HG02678 (cell line): Measurements from ENCODE around the gene STIM1.
"Not testable (repeated sequence)": the region's sequence is repeated elsewhere in the genome, so short reads cannot be mapped to it uniquely, and the experiment has no call there.

ENCODE experiments used
- ATAC-seq: cut with Tn5 transposase; IDR thresholded peaks from one replicate; pipeline ENCODE4 v1.9.1; 2021; ENCODE audit warnings: mild to moderate bottlenecking, moderate library complexity; ENCODE audit not compliant: unreplicated experiment

STIM1 gene

DNA sequence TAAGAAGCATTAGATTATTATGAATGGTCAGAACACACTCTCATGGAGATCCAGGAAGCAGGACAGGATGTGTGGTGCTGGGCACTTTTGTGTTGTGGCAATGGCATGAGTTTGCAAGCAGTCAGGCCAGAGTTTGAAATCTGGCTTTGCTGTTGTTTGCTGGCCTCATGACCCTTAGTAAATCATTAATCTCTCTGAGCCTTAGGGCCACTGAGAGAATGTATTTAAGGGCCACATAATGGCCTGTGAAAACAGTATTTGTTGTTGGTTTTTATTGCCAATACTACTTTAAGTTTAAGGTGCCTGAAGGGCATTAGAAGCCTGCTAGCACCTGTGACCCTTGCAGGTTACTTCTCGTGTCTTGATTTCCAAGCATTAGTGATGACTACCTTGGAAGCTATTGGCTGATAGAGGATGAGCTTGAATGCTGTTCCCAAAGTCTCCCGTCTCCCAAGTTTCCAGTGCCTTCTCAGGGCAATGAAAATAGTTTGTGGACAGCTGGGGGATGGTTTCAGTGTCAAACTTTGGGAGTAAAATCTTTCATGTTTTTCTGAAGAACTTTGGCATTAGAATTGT lies 24.6 kb downstream of the STIM1 start:
- peak; percentile 40 for ATAC-seq

DNA sequence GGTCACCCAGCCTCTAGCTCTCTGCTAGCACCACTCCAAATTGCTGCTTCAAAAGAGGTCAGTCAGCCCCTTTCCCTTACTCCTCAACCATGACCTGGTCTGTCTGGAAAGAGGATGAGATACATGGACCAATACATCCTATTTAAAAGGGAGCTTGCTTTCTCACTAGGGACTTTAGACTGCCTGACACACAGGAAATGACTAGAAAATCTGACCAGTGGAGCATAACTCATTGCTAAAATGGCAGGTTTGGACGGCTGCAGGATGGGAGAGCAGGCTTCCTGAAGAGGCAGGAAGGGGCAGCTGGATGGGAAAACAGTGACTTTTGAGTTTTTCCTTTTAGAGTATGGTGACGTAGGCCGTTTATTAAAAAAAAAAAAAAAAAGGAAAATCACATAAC lies 25.3 kb downstream of the STIM1 start:
- ATAC-seq = no peak

DNA sequence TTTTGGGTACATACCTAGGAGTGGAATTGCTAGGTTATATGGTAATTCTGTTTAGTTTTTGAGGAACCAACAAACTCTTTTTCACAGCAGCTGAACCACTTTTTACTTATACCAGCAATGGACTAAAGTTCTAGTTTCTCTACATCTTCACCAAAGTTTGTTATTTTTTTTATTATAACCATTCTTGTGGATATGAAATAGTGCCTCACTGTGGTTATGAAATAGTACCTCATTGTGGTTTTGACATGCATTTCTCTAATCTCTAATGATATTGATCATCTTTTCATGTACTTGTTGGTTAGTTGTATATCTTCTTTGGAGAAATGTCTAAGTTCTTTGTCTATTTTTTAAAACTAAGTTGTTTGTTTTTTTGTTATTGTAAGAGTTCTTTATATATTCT lies 27.2 kb downstream of the STIM1 start:
- ATAC-seq = no peak

DNA sequence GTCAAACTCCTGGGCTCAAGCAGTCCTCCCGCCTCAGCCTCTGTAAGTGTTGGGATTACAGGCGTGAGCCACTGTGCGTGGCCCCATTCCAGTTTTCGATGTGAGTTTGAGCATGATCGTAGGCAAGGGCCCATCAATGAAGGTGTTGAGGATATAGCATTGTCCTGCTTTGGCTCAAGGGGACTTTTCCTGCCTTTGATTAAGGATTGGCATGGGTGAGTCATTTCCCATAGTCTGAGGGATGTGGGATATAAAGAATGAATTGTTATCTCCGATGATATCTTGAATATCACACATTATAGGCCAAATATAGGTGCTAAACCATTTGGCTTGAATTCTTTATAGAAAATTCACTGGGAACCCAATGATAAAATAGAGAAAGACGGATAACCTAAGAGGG lies 30.4 kb downstream of the STIM1 start:
- ATAC-seq = no peak

DNA sequence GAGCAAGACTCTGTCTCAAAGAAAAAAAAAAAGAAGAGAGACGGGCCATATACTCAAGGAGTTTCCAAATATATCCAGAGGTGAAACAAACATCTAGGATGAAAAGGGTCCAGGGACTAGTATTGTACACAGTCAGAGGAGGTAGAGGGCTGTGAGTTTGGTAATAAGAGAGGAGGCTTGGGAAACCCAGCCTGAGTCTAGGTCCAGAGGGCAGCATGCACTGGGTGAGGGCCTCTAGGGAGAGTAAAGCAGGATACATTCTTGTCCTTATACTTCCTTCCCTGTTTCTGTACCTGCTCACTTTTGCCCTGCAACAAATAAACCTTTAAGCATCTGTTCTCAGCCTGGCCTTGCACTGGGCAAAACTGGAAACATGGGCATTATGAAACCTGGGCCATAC lies 31.5 kb downstream of the STIM1 start:
- ATAC-seq = no peak

DNA sequence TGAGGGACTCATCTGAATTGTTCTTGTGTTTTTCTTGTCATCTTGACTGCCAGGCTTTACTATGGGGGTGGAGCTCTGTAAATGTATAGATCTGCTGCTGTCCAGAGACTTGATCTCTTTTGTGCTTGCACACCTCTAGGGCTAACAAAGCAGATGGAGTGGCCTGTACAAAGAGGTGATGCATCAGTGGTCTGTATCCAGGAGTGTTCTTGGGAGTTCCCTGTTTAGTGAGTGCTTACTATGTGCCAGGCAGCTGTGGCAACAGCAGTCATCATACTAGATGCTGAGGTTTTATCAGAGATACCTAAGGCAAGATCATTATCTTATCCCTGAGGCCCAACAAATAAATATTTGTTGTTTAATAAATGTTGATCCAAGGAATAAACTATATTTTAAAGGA lies 33.4 kb downstream of the STIM1 start:
- ATAC-seq = no peak

DNA sequence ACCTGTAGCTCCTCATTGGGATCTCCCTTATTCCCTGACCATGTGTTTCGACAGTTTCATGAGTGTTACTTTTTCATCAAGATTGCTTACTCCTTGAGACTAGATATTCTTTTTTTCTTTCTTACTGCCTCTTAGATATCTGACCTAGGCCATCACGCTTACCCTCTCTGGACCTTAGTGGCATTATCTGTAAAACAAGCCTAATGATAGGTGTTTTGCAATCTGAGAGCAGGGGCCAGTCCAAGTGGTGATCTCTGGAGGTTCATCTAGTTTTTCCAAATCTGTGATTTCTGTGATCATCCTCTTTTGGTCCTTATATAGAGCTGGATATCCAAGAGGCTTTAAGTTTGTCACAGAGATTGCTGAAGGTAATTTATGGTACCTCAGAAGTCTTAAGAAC lies 34.5 kb downstream of the STIM1 start:
- ATAC-seq = no peak

DNA sequence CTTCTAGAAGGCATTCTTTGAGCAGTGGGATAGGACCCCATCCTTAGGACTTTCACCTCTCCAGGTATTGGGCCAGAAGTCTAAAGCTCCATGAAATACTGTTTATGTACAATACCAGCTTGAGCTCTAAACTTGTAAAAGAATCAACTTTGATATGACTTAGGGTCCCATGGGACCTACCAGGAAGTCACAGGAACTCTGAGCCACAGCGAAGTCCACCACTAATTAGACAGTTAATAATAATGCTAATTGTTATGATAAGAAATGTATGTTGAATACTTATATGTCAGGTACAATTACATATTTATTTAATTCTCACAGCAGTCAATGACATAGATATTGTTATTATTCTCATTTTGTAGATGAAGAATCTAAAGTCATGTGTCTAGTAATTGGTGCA lies 35.3 kb downstream of the STIM1 start:
- no peak for ATAC-seq

DNA sequence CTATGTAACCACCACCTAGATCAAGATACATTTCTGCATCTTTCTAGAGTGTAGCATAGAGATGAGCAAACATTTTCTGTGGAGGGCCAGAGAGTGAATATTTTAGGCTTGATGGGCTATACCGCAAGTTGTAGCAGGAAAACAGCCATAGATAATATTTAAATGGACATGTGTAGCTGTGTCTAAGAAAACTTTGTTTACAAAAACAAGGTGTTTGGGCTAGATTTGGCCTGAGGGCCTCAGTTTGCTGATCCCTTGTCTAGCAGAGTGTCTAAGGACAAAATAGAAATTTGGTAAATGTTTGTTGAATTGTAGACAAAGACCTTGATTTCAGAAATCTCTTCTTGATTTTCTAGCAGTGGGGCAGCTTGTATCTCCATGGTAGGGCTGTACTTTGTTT lies 36.3 kb downstream of the STIM1 start:
- ATAC-seq = no peak

DNA sequence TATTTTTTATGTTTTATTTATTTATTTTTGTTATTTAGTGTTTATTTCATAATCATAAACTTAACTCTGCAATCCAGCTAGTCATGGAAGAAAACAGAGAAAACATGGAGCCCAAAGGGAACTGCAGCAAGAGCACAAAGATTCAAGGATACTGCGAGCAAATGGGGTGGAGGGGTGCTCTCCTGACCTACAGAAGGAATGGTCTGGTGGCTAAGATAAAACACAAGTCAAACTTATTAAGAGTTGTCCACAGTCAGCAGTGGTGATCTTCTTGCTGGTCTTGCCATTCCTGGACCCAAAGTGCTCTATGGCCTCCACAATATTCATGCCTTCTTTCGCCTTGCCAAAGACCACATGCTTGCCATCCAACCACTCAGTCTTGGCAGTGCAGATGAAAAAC lies 36.7 kb downstream of the STIM1 start:
- ATAC-seq = no peak

DNA sequence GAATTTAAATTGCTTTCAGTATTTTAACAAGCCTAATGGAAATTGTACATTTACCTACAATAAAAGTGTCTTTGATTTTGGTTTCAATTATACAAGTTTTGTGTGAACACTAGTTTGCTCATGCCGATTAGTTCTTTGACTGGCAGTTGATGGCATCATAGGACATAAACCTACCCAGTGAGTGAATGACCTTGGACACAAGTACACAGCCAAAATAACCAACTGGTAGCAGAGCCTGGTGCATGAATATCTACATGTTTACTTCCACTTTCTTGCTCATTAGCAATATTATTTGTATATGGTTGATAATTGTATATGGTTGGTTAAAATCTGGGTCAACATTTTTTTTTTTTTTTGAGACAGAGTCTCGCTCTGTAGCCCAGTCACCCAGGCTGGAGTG lies 37.8 kb downstream of the STIM1 start:
- no peak for ATAC-seq

DNA sequence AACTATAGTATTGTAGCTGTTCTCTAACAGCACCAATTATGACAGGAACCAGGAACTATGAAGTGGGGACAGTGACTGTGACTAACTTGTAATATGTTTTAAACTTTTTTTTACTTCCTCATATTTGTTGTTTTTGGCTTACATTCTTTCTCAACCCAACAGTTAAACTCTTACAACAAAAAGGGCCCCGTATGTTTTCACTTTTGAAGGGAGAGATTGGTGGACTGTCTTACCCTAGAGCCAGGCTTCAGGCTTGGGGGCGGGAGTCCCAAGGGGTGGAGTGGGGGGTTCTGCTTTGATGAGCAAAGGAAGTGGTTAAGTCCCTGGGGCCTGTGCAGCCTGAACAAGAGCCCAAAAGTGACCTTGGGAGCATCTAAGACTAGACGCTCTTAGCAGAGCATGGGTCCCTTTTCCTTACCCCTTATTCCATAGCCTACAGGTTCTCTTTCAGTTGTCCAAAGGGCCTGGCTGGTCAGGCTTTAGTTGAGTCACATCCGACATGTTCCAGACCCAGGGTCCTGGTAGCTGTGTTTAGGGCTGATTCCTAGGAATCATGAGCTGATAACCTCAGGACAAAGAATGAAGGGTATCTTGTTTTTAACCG lies 38.8 kb downstream of the STIM1 start:
- peak; percentile 98 for ATAC-seq

DNA sequence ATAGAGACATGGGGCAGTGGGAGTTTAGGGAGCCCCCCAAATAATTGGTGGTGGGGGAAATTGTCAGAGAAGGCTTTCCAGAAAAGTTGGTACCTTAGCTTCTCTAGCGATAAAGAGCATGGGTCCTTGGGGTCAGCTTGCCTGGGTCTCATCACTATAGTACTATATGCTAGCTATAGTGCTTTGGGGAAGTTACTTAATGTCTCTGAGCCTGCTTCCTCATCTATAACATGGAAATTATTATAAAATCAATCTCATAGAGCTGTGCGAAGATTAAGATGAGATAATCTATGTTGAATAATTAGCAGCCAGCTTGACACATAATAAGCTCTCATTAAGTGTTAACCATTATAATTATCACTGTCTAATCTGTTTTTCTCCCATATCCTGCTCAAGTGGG lies 41.2 kb downstream of the STIM1 start:
- no peak for ATAC-seq

DNA sequence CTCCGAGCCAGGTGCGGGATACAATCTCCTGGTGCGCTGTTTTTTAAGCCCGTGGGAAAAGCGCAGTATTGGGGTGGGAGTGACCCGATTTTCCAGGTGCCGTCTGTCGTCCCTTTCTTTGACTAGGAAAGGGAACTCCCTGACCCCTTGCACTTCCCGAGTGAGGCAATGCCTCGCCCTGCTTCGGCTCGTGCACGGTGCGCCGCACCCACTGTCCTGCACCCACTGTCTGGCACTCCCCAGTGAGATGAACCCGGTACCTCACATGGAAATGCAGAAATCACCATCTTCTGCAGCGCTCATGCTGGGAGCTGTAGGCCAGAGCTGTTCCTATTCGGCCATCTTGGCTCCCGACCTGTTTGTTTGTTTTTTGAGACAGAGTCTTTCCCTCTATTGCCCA lies 44.8 kb downstream of the STIM1 start:
- not testable (repeated sequence) for ATAC-seq

DNA sequence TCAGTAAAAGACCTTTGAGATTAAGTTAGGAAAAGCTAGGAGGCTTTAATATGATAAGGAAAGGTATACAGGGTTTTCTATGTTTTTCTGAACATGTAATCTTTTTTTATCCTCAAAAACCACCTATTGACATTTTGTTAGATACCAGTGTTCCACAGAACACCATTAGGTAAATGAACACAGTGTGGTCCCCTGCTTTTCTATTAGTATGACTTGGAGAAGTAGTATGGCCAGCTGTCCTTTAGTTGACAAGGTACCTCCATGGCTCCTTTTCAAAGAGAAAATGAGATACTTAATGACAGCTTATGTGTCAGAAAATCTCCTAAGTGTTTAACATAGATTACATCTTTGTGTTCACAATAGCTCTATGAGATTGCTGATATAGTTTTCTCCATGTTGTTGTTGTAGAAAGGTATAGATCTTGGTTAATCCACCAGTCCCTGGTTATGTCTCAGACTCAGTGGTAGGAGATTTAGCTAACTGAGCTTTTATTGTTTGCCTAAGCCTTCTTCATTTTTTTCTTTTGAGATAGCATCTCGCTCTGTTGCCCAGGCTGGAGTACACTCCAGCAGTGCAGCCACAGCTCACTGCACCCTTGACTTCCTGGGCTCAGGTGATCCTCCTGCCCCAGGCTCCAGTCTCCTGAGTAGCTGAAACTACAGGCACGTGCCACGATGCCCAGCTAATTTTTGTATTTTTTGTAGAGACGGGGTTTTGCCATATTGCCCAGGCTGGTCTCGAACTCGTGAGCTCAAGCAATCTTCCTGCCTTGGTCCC lies 46.0 kb downstream of the STIM1 start:
- ATAC-seq = no peak

DNA sequence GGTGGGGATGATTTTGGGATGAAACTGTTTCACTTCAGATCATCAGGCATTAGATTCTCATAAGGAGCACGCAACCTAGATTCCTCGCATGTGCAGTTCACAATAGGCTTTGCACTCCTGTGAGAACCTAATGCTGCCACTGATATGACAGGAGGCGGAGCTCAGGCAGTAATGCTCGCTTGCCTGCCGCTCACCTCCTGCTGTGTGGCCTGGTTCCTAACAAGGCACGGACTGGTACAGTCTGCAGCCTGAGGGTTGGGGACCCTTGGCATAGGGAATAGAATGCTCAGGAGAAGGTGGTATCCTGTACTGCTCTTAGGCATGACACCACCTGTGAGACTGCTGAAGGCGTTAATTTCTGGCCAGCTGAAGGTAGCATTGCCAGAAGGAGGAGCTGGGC lies 47.0 kb downstream of the STIM1 start:
- no peak for ATAC-seq

DNA sequence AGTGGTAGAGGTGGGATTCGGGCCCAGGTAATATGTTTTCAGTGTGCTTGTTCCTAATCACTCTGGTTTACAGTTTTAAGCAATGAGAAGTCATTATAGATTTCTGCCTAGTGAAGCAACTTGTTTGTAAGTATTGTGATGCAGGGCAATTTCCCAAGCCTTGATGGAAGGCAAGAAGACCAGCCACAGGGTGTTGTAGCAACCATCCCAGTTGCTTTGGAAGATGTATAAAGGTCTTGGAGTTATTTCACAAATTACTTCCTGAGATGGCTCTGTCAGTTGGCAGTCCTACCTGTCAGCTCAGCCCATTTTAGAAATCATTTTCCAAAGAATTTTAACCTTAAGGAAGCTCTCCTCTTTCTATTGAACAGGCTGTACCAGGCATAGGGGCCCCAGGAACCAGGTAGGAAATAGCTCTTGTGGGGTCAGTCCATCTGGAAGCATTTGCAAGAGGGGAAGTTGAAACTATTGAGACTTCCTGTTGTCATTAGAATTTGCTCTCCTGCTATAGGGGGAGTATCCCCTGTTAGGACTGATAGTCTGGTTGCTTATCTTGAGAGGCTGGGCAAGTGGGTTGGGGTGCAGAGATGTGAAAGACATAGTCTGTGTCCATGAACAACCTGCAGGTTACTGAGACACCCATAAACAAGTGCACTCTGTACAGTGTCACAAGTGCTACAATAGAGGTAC lies 47.9 kb downstream of the STIM1 start:
- peak; percentile 54 for ATAC-seq

DNA sequence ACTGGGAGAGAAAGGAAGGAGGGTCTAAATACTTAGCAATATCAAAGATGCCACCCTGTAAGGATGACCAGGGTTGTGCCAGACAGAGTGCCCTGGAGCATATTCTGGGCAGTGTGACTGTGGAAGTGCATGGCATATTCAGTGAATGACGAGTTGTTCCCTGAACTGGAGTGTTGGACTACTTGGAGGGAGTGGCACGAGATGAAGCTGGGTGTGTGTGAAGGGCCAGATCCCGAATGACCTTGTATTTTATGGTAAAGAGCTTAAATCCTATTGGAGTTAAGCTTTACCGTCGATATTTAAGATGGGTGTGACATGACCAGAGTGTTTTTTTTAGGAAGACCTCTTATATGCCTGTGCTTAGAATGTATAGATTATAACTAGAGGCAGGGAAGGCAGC lies 48.8 kb downstream of the STIM1 start:
- ATAC-seq = no peak

DNA sequence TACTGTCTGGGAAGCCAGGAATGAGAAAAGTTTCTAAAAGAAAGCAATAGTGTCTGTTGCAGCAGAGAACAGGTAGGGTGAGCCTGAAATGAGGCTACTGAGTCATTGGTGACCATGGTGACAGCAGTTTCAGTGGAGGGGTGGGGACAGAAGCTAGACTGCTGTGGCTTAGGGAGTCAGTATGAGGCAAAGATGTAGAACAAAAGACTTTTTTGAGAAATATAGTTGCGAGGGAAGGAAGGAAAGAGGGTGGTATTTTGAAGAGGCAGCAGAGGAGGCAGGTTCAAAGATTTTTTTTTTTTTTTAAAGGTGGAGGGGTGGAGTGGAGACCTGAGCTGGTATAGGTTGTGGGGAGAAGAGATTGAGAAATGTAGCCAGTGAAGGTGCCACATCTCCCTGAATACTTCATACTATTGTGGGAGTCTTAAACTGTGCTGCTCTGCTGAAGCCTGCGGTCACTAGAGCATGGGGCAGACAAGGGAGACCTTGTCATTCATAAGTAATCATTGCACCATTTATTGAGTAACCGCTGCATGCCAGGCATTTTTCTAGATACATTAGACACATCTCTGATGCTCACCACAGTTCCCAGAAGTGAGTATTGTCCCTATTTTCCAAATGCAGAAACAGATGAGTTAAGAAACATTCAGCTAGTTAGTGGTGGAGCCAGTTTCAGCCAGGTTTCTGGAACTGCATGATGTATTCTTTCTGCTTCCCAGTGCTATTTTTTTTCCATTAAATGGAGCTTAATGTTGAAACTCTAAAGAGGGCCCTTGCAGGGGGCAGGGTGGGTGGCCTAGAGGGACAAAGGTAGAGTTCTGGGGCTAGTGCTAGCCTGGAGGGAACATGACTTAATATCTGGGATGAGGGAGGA lies 49.9 kb downstream of the STIM1 start:
- ATAC-seq = peak; percentile 78

DNA sequence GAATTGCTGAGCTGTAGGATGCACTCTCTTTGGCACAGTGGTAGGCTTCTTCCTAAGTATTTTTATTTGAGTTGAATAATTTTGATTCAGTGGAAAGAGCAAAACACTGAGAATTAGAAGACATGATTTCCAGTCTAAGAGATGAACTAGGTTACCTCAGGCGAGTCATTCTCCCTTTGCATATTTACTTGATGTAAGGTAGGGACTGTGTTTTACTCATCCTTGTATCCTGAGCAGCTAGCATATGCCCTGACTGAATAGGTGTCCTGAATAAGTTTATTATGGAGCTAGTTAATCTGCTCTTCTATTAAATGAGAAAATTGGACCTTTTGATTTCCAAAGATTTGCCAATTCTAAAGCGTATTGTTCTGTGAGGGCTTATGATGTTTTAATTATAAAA lies 50.7 kb downstream of the STIM1 start:
- ATAC-seq = no peak

DNA sequence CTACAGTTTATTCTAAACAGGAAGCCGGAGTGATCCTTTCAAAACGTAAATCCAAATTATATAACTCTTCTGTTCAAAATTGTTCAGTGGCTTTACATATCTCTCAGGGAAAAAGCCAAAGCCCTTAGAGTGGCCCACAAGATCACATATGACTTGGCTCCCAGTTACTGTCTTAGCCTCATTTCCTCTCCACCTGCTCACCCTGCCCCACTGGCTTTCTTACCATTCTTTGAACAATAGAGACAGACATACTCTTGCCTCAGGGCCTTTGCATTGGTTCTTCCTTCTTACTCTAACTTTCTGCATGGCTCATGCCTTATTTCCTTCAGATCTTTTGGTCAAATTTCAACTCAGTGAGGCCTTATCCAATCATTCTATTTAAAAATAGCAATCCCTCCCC lies 52.1 kb downstream of the STIM1 start:
- ATAC-seq = no peak
